ENCODE results near the gene SLCO4C1.

SLCO4C1 gene

DNA sequence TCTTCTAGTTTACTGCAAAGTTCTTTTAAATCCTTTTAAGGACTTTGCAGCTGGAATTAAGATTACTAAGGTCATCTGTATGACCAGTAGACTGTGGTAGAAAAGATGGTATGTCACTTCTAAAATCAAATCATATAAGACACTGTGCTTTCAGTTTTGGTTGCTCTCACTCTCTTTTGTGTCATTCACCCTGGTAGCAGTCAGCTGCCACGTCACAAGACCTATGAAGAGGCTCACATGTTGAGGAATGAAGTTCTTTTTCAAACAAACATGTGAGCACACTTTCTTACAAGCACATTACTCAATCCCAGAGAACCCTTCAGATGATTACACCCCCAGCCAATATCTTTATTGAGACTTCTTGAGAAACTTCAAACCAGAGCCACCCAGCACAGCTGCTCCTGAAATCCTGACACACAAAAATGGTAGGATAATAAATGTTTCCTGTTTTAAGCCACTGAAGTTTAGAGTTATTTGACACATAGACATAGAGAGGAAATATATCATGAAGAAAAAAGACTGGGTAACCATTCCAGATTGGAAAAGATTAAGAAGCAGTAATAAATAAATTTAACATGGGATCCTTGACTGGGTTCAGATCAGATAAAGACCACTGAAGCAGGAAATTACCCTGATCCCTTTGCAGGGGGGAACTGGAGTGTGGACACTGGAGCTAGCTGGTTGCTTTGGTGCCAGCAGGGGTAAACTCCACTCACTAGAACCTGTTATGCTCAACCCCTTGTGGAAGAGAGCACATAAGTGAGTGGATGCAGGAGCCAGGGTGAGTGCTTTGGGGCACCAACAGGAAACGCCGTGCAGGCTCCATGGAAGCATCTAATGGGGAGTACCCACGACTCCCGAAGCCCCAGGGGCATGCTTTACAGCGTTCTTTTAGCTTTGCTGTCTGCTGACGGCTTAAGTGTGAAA lies 64.1 kb downstream of the SLCO4C1 start:
- TF ChIP-seq, protein P1, sequence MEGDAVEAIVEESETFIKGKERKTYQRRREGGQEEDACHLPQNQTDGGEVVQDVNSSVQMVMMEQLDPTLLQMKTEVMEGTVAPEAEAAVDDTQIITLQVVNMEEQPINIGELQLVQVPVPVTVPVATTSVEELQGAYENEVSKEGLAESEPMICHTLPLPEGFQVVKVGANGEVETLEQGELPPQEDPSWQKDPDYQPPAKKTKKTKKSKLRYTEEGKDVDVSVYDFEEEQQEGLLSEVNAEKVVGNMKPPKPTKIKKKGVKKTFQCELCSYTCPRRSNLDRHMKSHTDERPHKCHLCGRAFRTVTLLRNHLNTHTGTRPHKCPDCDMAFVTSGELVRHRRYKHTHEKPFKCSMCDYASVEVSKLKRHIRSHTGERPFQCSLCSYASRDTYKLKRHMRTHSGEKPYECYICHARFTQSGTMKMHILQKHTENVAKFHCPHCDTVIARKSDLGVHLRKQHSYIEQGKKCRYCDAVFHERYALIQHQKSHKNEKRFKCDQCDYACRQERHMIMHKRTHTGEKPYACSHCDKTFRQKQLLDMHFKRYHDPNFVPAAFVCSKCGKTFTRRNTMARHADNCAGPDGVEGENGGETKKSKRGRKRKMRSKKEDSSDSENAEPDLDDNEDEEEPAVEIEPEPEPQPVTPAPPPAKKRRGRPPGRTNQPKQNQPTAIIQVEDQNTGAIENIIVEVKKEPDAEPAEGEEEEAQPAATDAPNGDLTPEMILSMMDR (conservative IDR thresholded peaks at IDR 0.05; ENCODE audit: control insufficient read depth, insufficient read depth, low read depth, low read length) = no peak
- DNase-seq (ENCODE audit: low read depth) = no peak
- no peak overlapping the region for H3K4me3 ChIP-seq (ENCODE audit: control insufficient read depth, low read depth, low read length)

DNA sequence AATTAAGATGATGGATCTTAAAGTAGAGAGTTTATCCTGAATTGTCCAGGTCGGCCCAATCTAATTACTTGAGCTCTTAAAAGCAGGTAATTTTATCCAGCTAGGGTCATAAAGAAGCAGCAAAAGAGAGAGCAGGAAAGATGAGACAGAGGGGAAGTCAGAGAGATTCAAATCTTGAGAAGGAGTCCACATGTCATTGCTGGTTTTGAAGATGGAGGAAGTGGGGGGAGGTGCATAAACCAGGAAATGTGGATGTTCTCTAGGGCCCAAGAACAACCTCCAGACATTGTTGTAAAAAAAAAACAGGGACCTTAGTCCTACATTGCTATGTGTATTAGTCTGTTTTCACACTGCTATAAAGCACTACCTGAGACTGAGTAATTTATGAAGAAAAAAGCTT lies 66.4 kb downstream of the SLCO4C1 start:
- TF ChIP-seq, protein P1 (conservative IDR thresholded peaks at IDR 0.05; ENCODE audit: control insufficient read depth, insufficient read depth, low read depth, low read length) = no peak
- no peak for DNase-seq (ENCODE audit: low read depth)
- H3K4me3 ChIP-seq (ENCODE audit: control insufficient read depth, low read depth, low read length) = no peak overlapping the region

GRCh38 chr5:102226321-102226720 lies 69.8 kb downstream of the SLCO4C1 start:
- H3K4me3 ChIP-seq (ENCODE audit: control insufficient read depth, low read depth, low read length) = no peak overlapping the region
- TF ChIP-seq, protein P1 (conservative IDR thresholded peaks at IDR 0.05; ENCODE audit: control insufficient read depth, insufficient read depth, low read depth, low read length) = no peak
- DNase-seq (ENCODE audit: low read depth) = no peak

DNA sequence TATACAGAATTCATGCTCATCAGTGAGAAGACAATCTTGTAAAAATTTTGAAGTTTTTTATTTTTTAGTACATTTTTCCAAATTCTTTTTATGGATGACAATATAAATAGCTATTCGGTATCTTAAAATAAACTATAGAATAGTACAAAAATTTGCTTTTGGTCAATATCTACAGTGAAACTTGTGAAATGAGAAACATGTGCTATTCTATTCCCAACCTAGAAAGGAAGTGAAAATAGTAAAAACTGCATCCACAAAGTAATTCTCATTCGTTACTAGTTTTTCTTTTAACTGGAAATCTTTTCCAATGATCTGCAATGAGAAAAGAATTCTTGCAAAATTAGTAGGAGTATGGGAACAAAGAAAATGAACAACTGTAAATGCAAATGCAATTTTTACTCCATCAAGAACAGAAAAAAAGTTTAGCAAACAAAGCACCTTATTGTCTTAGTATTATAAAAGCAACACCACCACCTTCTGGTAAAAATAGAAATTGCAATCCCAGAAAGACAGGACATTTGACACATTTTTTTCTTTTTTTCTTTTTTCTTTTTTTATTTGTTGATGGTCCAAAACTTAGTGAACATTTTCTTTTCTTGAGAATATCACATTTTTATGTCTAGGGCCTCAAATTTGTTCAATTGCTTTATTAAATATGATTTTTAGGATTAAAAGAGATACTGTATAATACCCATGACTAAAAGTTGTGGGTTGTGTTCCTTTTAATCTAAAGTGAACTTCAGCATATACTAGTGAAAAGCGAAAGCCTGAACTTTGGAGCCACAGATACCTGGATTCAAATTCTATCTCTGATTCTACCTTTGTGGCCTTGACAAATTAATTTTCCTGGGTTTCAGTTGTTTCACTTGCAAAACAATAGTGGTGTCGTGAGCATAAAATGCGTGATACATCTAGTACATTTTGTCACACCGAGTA lies 72.3 kb downstream of the SLCO4C1 start:
- no peak overlapping the region for H3K4me3 ChIP-seq (ENCODE audit: control insufficient read depth, low read depth, low read length)
- DNase-seq (ENCODE audit: low read depth) = peak; percentile 44
- TF ChIP-seq, protein P1 (conservative IDR thresholded peaks at IDR 0.05; ENCODE audit: control insufficient read depth, insufficient read depth, low read depth, low read length) = peak; percentile 56

GRCh38 chr5:102222772-102223171 lies 73.3 kb downstream of the SLCO4C1 start:
- TF ChIP-seq, protein P1 (conservative IDR thresholded peaks at IDR 0.05; ENCODE audit: control insufficient read depth, insufficient read depth, low read depth, low read length) = no peak

DNA sequence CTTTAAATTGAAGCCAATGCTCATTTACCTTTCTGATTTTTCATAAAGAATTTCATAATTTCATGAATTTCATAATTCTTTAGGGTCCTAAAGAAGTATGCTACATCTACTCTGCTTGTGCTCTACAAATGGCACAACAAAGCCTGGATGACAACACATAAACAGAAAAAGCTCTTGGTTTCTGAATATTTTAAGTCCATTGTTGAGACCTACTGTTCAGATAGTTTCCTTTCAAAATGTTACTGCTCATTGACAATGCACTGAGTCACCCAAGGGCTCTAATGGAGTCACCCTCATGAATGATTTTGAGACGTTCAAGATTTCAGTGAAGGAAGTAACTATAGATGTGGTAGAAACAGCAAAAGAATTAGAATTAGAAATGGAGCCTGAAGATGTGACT lies 74.1 kb downstream of the SLCO4C1 start:
- DNase-seq (ENCODE audit: low read depth) = no peak
- TF ChIP-seq, protein P1 (conservative IDR thresholded peaks at IDR 0.05; ENCODE audit: control insufficient read depth, insufficient read depth, low read depth, low read length) = no peak
- no peak overlapping the region for H3K4me3 ChIP-seq (ENCODE audit: control insufficient read depth, low read depth, low read length)

More at GRCh38 chr5:102222772-102223171, 73.3 kb downstream of the SLCO4C1 start:
- no peak overlapping the region for H3K4me3 ChIP-seq (ENCODE audit: control insufficient read depth, low read depth, low read length)
- DNase-seq (ENCODE audit: low read depth) = no peak
